ENCODE measurements around the gene MCC. TPM values are rescaled to one million over a fixed set of nuclear protein-coding genes. Genes with fewer than 3 reads are reported as not detected.

Gene MCC
- total RNA-seq, 4 donors from 2014 or later: 17.0 to 24.8 (median 21.0) TPM

- intact Hi-C loops (cut with DNase I): no loop called here
- TF ChIP-seq POLR2AphosphoS5 (IDR thresholded peaks at IDR 0.05) (no peak), EP300 (IDR thresholded peaks at IDR 0.05) (no peak), POLR2A (IDR thresholded peaks at IDR 0.05; ENCODE audit: low read depth) (no peak)
- Histone ChIP-seq H3K36me3 (no peaks in the 10 kb centered on the region), H3K27ac (replicated peaks in 1 of 4) (no peak overlapping the region), H3K4me3 (no peak overlapping the region), H3K27me3 (no peaks in the 10 kb centered on the region), H3K4me1 (peaks cover 0 to 13% (median 0%) of the 10 kb centered on the region in 4 donors), H3K9me3 (no peaks in the 10 kb centered on the region)
- peak; percentile 84 for DNase-seq (ENCODE audit: extremely low spot score)
- 97% methylated on average over 7 of the region's 7 CpGs for WGBS
These were observed 337.4 kb downstream of the MCC start for GRCh38 chr5:113150821-113151220.

- no peak overlapping the region for H3K27ac ChIP-seq (replicated peaks in 1 of 4)
- WGBS: 72% methylated on average over 2 of the region's 2 CpGs
- peaks cover 0 to 13% (median 0%) of the 10 kb centered on the region in 4 donors for H3K4me1 ChIP-seq
- no peak overlapping the region for H3K4me3 ChIP-seq
- intact Hi-C loops (cut with DNase I): no loop called here
- H3K27me3 ChIP-seq: no peaks in the 10 kb centered on the region
- H3K36me3 ChIP-seq: no peaks in the 10 kb centered on the region
- TF ChIP-seq CTCF (IDR thresholded peaks at IDR 0.05): no peak
- TF ChIP-seq EP300 (IDR thresholded peaks at IDR 0.05): no peak
- TF ChIP-seq POLR2A (IDR thresholded peaks at IDR 0.05; ENCODE audit: low read depth): no peak
- TF ChIP-seq POLR2AphosphoS5 (IDR thresholded peaks at IDR 0.05): no peak
- no peak for DNase-seq (ENCODE audit: extremely low spot score)
- no peaks in the 10 kb centered on the region for H3K9me3 ChIP-seq
These were observed 338.0 kb downstream of the MCC start for GRCh38 chr5:113150221-113150620.

GRCh38 chr5:113147537-113147936 is 340.7 kb downstream of the MCC start:
- no peaks in the 10 kb centered on the region for H3K36me3 ChIP-seq
- peak; percentile 37 for DNase-seq (ENCODE audit: extremely low spot score)
- no peaks in the 10 kb centered on the region for H3K27me3 ChIP-seq
- peaks cover 0 to 12% (median 0%) of the 10 kb centered on the region in 4 donors for H3K4me1 ChIP-seq
- no peak overlapping the region for H3K27ac ChIP-seq (replicated peaks in 1 of 4)
- H3K4me3 ChIP-seq: no peak overlapping the region
- 92% methylated on average over 7 of the region's 7 CpGs for WGBS
- intact Hi-C loops (cut with DNase I): no loop called here
- TF ChIP-seq POLR2AphosphoS5 (IDR thresholded peaks at IDR 0.05): no peak
- TF ChIP-seq CTCF (IDR thresholded peaks at IDR 0.05): no peak
- TF ChIP-seq POLR2A (IDR thresholded peaks at IDR 0.05; ENCODE audit: low read depth): no peak
- H3K9me3 ChIP-seq: no peaks in the 10 kb centered on the region

- DNase-seq (ENCODE audit: extremely low spot score): peak; percentile 34
- 79% methylated on average over 4 of the region's 4 CpGs for WGBS
These were observed 341.1 kb downstream of the MCC start for GRCh38 chr5:113147101-113147508.

GRCh38 chr5:113145757-113146387 is 342.4 kb downstream of the MCC start:
- Histone ChIP-seq H3K36me3 (peaks cover 0 to 8% (median 0%) of the 10 kb centered on the region in 4 donors), H3K27me3 (no peaks in the 10 kb centered on the region), H3K27ac (replicated peaks in 1 of 4) (no peak overlapping the region), H3K4me3 (no peak overlapping the region), H3K9me3 (no peaks in the 10 kb centered on the region), H3K4me1 (peaks cover 0 to 8% (median 2%) of the 10 kb centered on the region in 4 donors)
- no peak for DNase-seq (ENCODE audit: extremely low spot score)
- TF ChIP-seq POLR2AphosphoS5 (IDR thresholded peaks at IDR 0.05): no peak
- no peak for TF ChIP-seq CTCF (IDR thresholded peaks at IDR 0.05)
- TF ChIP-seq EP300 (IDR thresholded peaks at IDR 0.05): no peak
- no peak for TF ChIP-seq POLR2A (IDR thresholded peaks at IDR 0.05; ENCODE audit: low read depth)
- WGBS: 55% methylated on average over 1 of the region's 1 CpG
- intact Hi-C loops (cut with DNase I): no loop called here

More at GRCh38 chr5:113147101-113147508, 341.1 kb downstream of the MCC start:
- intact Hi-C loops (cut with DNase I): no loop called here
- no peak overlapping the region for H3K27ac ChIP-seq (replicated peaks in 1 of 4)
- no peaks in the 10 kb centered on the region for H3K9me3 ChIP-seq
- peaks cover 0 to 8% (median under 1%) of the 10 kb centered on the region in 4 donors for H3K4me1 ChIP-seq
- no peaks in the 10 kb centered on the region for H3K27me3 ChIP-seq
- no peak for TF ChIP-seq POLR2A (IDR thresholded peaks at IDR 0.05; ENCODE audit: low read depth)
- TF ChIP-seq POLR2AphosphoS5 (IDR thresholded peaks at IDR 0.05): no peak
- no peak for TF ChIP-seq CTCF (IDR thresholded peaks at IDR 0.05)
- no peak for TF ChIP-seq EP300 (IDR thresholded peaks at IDR 0.05)
- no peak overlapping the region for H3K4me3 ChIP-seq
- no peaks in the 10 kb centered on the region for H3K36me3 ChIP-seq
